ENCODE measurements around the gene AMPD3.

AMPD3 gene

GRCh38 chr11:10410106-10410843 is 44.8 kb upstream of the AMPD3 start:
- TF ChIP-seq CTCF (IDR thresholded peaks at IDR 0.05; ENCODE audit: low read depth, low read length) = no peak
- Histone ChIP-seq H3K9me3 (ENCODE audit: severe bottlenecking) (no peaks in the 10 kb centered on the region), H3K27ac (no peak overlapping the region), H3K27me3 (ENCODE audit: insufficient read depth, low read depth, severe bottlenecking) (no peaks in the 10 kb centered on the region), H3K36me3 (no peaks in the 10 kb centered on the region), H3K4me3 (ENCODE audit: low read depth, low read length) (no peak overlapping the region)
- no peak for DNase-seq

- no peak overlapping the region for H3K4me3 ChIP-seq (ENCODE audit: low read depth, low read length)
- TF ChIP-seq CTCF (IDR thresholded peaks at IDR 0.05; ENCODE audit: low read depth, low read length) = no peak
- no peaks in the 10 kb centered on the region for H3K9me3 ChIP-seq (ENCODE audit: severe bottlenecking)
- no peak for DNase-seq
- H3K27me3 ChIP-seq (ENCODE audit: insufficient read depth, low read depth, severe bottlenecking) = no peaks in the 10 kb centered on the region
- H3K27ac ChIP-seq = no peak overlapping the region
- H3K36me3 ChIP-seq = no peaks in the 10 kb centered on the region
Measured at GRCh38 chr11:10410844-10411200, 44.2 kb upstream of the AMPD3 start.

- TF ChIP-seq CTCF (IDR thresholded peaks at IDR 0.05; ENCODE audit: low read depth, low read length) = no peak
- no peaks in the 10 kb centered on the region for H3K36me3 ChIP-seq
Measured at GRCh38 chr11:10412266-10412665, 42.8 kb upstream of the AMPD3 start.

GRCh38 chr11:10413268-10413667 is 41.8 kb upstream of the AMPD3 start:
- Histone ChIP-seq H3K9me3 (ENCODE audit: severe bottlenecking) (no peaks in the 10 kb centered on the region), H3K36me3 (no peaks in the 10 kb centered on the region), H3K27ac (no peak overlapping the region), H3K27me3 (ENCODE audit: insufficient read depth, low read depth, severe bottlenecking) (no peaks in the 10 kb centered on the region), H3K4me3 (ENCODE audit: low read depth, low read length) (no peak overlapping the region)
- peak; percentile 55 for TF ChIP-seq CTCF (IDR thresholded peaks at IDR 0.05; ENCODE audit: low read depth, low read length)
- peak; percentile 75 for DNase-seq

More at GRCh38 chr11:10412266-10412665, 42.8 kb upstream of the AMPD3 start:
- DNase-seq = no peak
- Histone ChIP-seq H3K9me3 (ENCODE audit: severe bottlenecking) (no peaks in the 10 kb centered on the region), H3K27ac (no peak overlapping the region), H3K4me3 (ENCODE audit: low read depth, low read length) (no peak overlapping the region), H3K27me3 (ENCODE audit: insufficient read depth, low read depth, severe bottlenecking) (no peaks in the 10 kb centered on the region)

GRCh38 chr11:10414181-10414580 is 40.9 kb upstream of the AMPD3 start:
- no peak for TF ChIP-seq CTCF (IDR thresholded peaks at IDR 0.05; ENCODE audit: low read depth, low read length)
- no peaks in the 10 kb centered on the region for H3K27me3 ChIP-seq (ENCODE audit: insufficient read depth, low read depth, severe bottlenecking)
- no peaks in the 10 kb centered on the region for H3K9me3 ChIP-seq (ENCODE audit: severe bottlenecking)
- DNase-seq = no peak
- no peak overlapping the region for H3K4me3 ChIP-seq (ENCODE audit: low read depth, low read length)
- no peaks in the 10 kb centered on the region for H3K36me3 ChIP-seq
- no peak overlapping the region for H3K27ac ChIP-seq

GRCh38 chr11:10414659-10415058 is 40.4 kb upstream of the AMPD3 start:
- no peak for DNase-seq
- Histone ChIP-seq H3K27ac (no peak overlapping the region), H3K36me3 (no peaks in the 10 kb centered on the region), H3K27me3 (ENCODE audit: insufficient read depth, low read depth, severe bottlenecking) (no peaks in the 10 kb centered on the region), H3K9me3 (ENCODE audit: severe bottlenecking) (no peaks in the 10 kb centered on the region), H3K4me3 (ENCODE audit: low read depth, low read length) (no peak overlapping the region)
- TF ChIP-seq CTCF (IDR thresholded peaks at IDR 0.05; ENCODE audit: low read depth, low read length) = no peak

All from WERI-Rb-1 (cell line).